C4-2B (cell line): Measurements from ENCODE around the gene FOXP3.

Experiments used
- H3K27ac ChIP-seq: fragments of 450-650 bp; 2 replicates; pipeline ENCODE4 v1.5.1; 2017
- ZFX ChIP-seq: fragments of 450-650 bp; IDR thresholded peaks from 2 replicates; pipeline ENCODE4 v1.6.1; 2017
- TF ChIP-seq, protein P1 (sequence below): fragments of 450-650 bp; conservative IDR thresholded peaks from 2 replicates; pipeline ENCODE4 v1.5.1; 2017; ENCODE audit warnings: mild to moderate bottlenecking

Gene FOXP3

DNA sequence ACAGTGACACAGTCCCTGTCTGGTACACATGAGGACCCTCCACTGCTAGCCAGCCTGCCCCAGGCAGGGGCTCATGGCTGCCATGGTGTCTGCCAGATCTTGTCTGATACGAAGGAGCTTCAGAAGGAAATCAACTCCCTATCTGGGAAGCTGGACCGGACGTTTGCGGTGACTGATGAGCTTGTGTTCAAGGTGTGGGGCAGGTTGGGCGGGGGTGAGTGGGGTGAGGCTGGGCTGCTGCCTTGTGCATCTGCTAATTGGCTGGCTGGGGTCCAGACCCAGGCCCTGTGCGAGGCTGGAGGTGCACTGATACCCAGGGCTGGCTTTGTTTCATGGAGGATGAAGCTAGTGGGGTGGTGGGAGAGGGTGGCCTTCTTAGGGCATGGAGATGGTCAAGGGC, 15.4 kb downstream of the FOXP3 start:
- H3K27ac ChIP-seq = no peak overlapping the region
- TF ChIP-seq, protein P1, sequence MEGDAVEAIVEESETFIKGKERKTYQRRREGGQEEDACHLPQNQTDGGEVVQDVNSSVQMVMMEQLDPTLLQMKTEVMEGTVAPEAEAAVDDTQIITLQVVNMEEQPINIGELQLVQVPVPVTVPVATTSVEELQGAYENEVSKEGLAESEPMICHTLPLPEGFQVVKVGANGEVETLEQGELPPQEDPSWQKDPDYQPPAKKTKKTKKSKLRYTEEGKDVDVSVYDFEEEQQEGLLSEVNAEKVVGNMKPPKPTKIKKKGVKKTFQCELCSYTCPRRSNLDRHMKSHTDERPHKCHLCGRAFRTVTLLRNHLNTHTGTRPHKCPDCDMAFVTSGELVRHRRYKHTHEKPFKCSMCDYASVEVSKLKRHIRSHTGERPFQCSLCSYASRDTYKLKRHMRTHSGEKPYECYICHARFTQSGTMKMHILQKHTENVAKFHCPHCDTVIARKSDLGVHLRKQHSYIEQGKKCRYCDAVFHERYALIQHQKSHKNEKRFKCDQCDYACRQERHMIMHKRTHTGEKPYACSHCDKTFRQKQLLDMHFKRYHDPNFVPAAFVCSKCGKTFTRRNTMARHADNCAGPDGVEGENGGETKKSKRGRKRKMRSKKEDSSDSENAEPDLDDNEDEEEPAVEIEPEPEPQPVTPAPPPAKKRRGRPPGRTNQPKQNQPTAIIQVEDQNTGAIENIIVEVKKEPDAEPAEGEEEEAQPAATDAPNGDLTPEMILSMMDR = no peak
- TF ChIP-seq ZFX = no peak

GRCh38 chrX:49247916-49248811, 16.3 kb downstream of the FOXP3 start:
- H3K27ac ChIP-seq = no peak overlapping the region
- no peak for TF ChIP-seq ZFX
- TF ChIP-seq, protein P1 = no peak

DNA sequence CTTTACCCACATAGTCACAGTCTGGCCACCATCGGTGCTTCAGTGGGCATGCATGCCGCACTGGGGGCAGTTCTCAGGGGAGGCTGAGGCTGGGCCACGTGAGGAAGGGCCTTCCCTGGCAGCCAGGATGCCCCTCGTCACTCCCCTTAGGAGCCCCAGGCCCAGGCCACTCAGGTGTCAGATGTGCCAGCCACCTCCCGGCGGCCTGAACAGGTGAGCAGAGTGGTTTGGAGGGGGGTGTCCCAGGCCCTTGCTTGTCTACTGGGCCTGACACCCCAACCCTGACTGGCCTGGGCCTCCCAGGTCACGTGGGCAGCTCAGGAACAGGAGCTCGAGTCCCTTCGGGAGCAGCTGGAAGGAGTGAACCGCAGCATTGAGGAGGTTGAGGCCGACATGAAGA, 17.2 kb downstream of the FOXP3 start:
- TF ChIP-seq, protein P1 = no peak
- no peak for TF ChIP-seq ZFX

DNA sequence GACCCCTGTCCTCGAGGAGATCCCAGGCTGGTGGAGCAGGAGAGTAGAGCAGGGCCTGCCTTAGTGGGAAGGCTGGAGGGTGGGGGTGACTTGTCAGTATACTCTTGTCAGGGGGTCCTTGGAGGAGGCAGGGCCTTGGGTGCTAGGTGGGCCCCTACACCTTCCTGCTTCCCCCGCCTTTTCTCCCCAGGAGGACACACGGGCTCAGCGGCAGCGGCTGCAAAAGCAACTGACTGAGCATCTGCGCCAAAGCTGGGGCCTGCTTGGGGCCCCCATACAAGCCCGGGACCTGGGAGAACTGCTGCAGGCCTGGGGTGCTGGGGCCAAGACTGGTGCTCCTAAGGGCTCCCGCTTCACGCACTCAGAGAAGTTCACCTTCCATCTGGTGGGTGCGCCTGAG, 18.0 kb downstream of the FOXP3 start:
- no peak overlapping the region for H3K27ac ChIP-seq
- TF ChIP-seq, protein P1 = no peak
- no peak for TF ChIP-seq ZFX

More for the DNA sequence above, 17.2 kb downstream of the FOXP3 start:
- H3K27ac ChIP-seq = no peak overlapping the region

DNA sequence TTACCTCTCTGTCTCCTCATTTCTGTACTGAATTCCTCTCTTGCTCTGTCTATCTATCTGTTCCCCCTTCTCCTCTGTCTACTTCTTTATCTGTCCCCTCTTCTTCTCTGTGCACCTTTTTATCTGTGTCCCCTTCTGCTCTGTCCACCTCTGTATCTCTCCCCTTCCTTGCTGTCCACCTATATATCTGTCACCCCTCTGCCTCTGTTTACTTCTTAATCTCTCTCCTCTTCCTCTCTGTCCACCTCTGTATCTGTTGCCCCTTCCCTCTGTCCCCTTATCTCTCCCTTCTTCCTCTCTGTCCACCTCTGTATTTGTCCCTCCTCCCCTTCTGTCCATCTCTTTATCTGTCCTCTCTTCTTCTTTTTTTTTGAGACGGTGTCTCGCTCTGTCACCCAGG, 20.3 kb downstream of the FOXP3 start:
- TF ChIP-seq ZFX = no peak
- TF ChIP-seq, protein P1 = no peak
- H3K27ac ChIP-seq = no peak overlapping the region

- no peak overlapping the region for H3K27ac ChIP-seq
- TF ChIP-seq, protein P1 = no peak
- TF ChIP-seq ZFX = no peak
Measured at GRCh38 chrX:49243166-49243565, 21.3 kb downstream of the FOXP3 start.

GRCh38 chrX:49242545-49243066, 21.9 kb downstream of the FOXP3 start:
- TF ChIP-seq, protein P1 = no peak
- no peak for TF ChIP-seq ZFX
- H3K27ac ChIP-seq = no peak overlapping the region
